K562 (cell line): ENCODE measurements around the gene VPS13C. TPM values are rescaled to one million over a fixed set of nuclear protein-coding genes. Genes with fewer than 3 reads are reported as not detected.
A peak's percentile ranks its signal among the peaks of the same experiment; 100 is the strongest.

Experiments used
- BMI1 ChIP-seq: fragments of 150-350 bp; IDR thresholded peaks from 2 replicates; pipeline ENCODE4 v1.6.1; 2014; ENCODE audit warnings: low read length
- CCAR2 ChIP-seq: fragments of 200-400 bp; formaldehyde crosslinking; IDR thresholded peaks from 2 replicates; pipeline ENCODE4 v1.6.1; 2017; ENCODE audit warnings: mild to moderate bottlenecking, low read depth, low read length
- E2F5 ChIP-seq: sonication (generic); formaldehyde crosslinking; IDR thresholded peaks from 2 replicates; pipeline ENCODE4 v1.8.0; 2022; ENCODE audit warnings: mild to moderate bottlenecking, missing genetic modification reagents
- KLF6 ChIP-seq: fragments of 250-450 bp; sonication (Bioruptor Pico); IDR thresholded peaks from 2 replicates; pipeline ENCODE4 v1.4.0; 2020; ENCODE audit warnings: mild to moderate bottlenecking, moderate library complexity, borderline replicate concordance
- L3MBTL2 ChIP-seq: fragments of 450-650 bp; IDR thresholded peaks from 2 replicates; pipeline ENCODE4 v1.6.1; 2016; ENCODE audit warnings: mild to moderate bottlenecking, moderate library complexity
- NFIC ChIP-seq: fragments of 450-650 bp; IDR thresholded peaks from 2 replicates; pipeline ENCODE4 v1.6.1; 2017; ENCODE audit warnings: mild to moderate bottlenecking, inconsistent platforms
- PHTF2 ChIP-seq: fragments of 250-450 bp; sonication (Bioruptor Pico); IDR thresholded peaks from 2 replicates; pipeline ENCODE4 v1.5.0; 2021; ENCODE audit warnings: mild to moderate bottlenecking
- PKNOX1 ChIP-seq: fragments of 450-650 bp; IDR thresholded peaks from 2 replicates; pipeline ENCODE4 v1.6.1; 2016
- RAD21 ChIP-seq, 2 experiments: fragments of 250-450 bp in 1 of 2; fragments of 450-650 bp in 1 of 2; sonication (Bioruptor Pico) in 1 of 2; formaldehyde crosslinking in 1 of 2; IDR thresholded peaks in 1 of 2; conservative IDR thresholded peaks in 1 of 2; 2 replicates each; pipeline versions ENCODE4 v1.4.0 to v1.8.0; 2020 to 2022; ENCODE audit warnings: mild to moderate bottlenecking in 2 of 2, moderate library complexity in 1 of 2
- SMARCB1 ChIP-seq: IDR thresholded peaks from 2 replicates; pipeline ENCODE4 v1.6.1; 2011; ENCODE audit warnings: improper control_type of control experiment, low read depth; ENCODE audit not compliant: insufficient read length
- SMARCC2 ChIP-seq: fragments of 450-650 bp; IDR thresholded peaks from 2 replicates; pipeline ENCODE4 v1.6.1; 2017; ENCODE audit warnings: antibody characterized with exemption, moderate library complexity, mild to moderate bottlenecking, low read depth
- SP2 ChIP-seq: IDR thresholded peaks from 2 replicates; pipeline ENCODE4 v1.6.1; 2011; ENCODE audit warnings: mild to moderate bottlenecking, low read depth, low read length, moderate library complexity; ENCODE audit not compliant: poor library complexity, severe bottlenecking; ENCODE audit errors: extremely low read depth
- SREBF1 ChIP-seq: fragments of 150-350 bp; IDR thresholded peaks from 2 replicates; pipeline ENCODE4 v1.6.1; 2014; ENCODE audit warnings: antibody characterized with exemption, low read depth, low read length, borderline replicate concordance
- TCF15 ChIP-seq: fragments of 250-450 bp; sonication (Bioruptor Pico); IDR thresholded peaks from 2 replicates; pipeline ENCODE4 v1.8.0; 2022; ENCODE audit warnings: moderate library complexity, mild to moderate bottlenecking, inconsistent platforms
- TCF7L2 ChIP-seq: fragments of 150-350 bp; IDR thresholded peaks from 2 replicates; pipeline ENCODE4 v1.6.1; 2016; ENCODE audit warnings: low read depth, mild to moderate bottlenecking, low read length, moderate library complexity
- ZNF318 ChIP-seq, 2 experiments: fragments of 450-650 bp; IDR thresholded peaks; 2 replicates each; pipeline ENCODE4 v1.6.1; 2016; ENCODE audit warnings: mild to moderate bottlenecking in 2 of 2, borderline replicate concordance in 1 of 2, low read depth in 1 of 2, moderate library complexity in 1 of 2
- ZNF41 ChIP-seq: fragments of 250-450 bp; sonication (Bioruptor Pico); conservative IDR thresholded peaks from 2 replicates; pipeline ENCODE4 v1.4.0; 2020; ENCODE audit warnings: mild to moderate bottlenecking
- polyA plus RNA-seq, 8 experiments: library from polyadenylated mRNA; depleted of rRNA in 4 of 8; stranded (reverse) in 5 of 8; unstranded in 3 of 8; fragments of >200 nt; fragmentation: Nextera tagmentation in 2 of 8; fragmentation: Illumina TruSeq in 1 of 8; extraction: Ambion mirVana in 2 of 8; extraction: Trizol in 1 of 8; gene quantifications; 2 replicates each; pipeline versions ENCODE4 v1.2.1 to v1.2.3, GENCODE V29; 2011 to 2014; ENCODE audit warnings: inconsistent platforms in 1 of 8, missing spikeins in 1 of 8
- total RNA-seq, 7 experiments: library from RNA; depleted of rRNA in 6 of 7; stranded (reverse); fragments of >200 nt in 6 of 7; fragmentation: Illumina TruSeq in 2 of 7; extraction: Trizol in 2 of 7; gene quantifications; 2 replicates each; pipeline versions ENCODE4 v1.2.1 to v1.2.3, GENCODE V29; 2011 to 2021; ENCODE audit warnings: low replicate concordance in 1 of 7

Gene VPS13C
- total and polyA plus RNA-seq, 9 of the 15 experiments (the other 6 are each of a cell fraction or from before 2014, with no cell fraction given), result 5.2 to 32.3 (median 15.7) TPM

GRCh38 chr15:62068071-62068809 is 8.0 kb upstream of the VPS13C start (continued):
- TF ChIP-seq SMARCC2 (no peak), TCF15 (CRISPR knock-in tag) (no peak), ZNF318 (IDR thresholded peaks at IDR 0.05; ENCODE audit: borderline replicate concordance in 1 of 2, low read depth in 1 of 2) (no peak), KLF6 (CRISPR knock-in tag) (no peak), L3MBTL2 (peak; percentile 91), SMARCB1 (no peak), TCF7L2 (no peak), SREBF1 (no peak), BMI1 (no peak), SP2 (no peak), PKNOX1 (no peak), RAD21 (CRISPR knock-in tag; conservative IDR thresholded peaks at IDR 0.05 in 1 of 2, IDR thresholded peaks at IDR 0.05 in 1 of 2) (peak in 1 of 2 experiments; percentile 37; a peak in 1 of 4 replicates), NFIC (peak; percentile 42), ZNF41 (CRISPR knock-in tag) (no peak), E2F5 (CRISPR knock-in tag) (no peak), CCAR2 (no peak), PHTF2 (CRISPR knock-in tag) (no peak)
